MG63 (cell line): Measurements from ENCODE around the gene IQCM. TPM values are rescaled to one million over a fixed set of nuclear protein-coding genes. Genes with fewer than 3 reads are reported as not detected.
A peak's percentile ranks its signal among the peaks of the same experiment; 100 is the strongest.

Experiments
- DNase-seq: peaks from one replicate; pipeline ENCODE4 v3.0.0-alpha.2; 2020
- H3K27me3 ChIP-seq: fragments of 250-450 bp; sonication (Bioruptor Pico); 2 replicates; pipeline ENCODE4 v1.5.1; 2020; ENCODE audit warnings: mild to moderate bottlenecking, moderate library complexity
- H3K36me3 ChIP-seq: fragments of 250-450 bp; sonication (Bioruptor Pico); 2 replicates; pipeline ENCODE4 v1.5.1; 2020; ENCODE audit warnings: mild to moderate bottlenecking, moderate library complexity
- H3K4me3 ChIP-seq: fragments of 250-450 bp; sonication (Bioruptor Pico); 2 replicates; pipeline ENCODE4 v1.5.1; 2020; ENCODE audit warnings: mild to moderate bottlenecking, moderate library complexity
- H3K9me3 ChIP-seq: fragments of 250-450 bp; sonication (Bioruptor Pico); 2 replicates; pipeline ENCODE4 v1.5.1; 2020; ENCODE audit warnings: mild to moderate bottlenecking, moderate library complexity
- total RNA-seq: library from RNA; depleted of rRNA; stranded (reverse); fragments of >200 nt; shearing (Covaris generic); gene quantifications from 2 replicates; pipeline ENCODE4 v1.2.3, GENCODE V29; 2014; ENCODE audit warnings: low replicate concordance

Gene IQCM
- total RNA-seq, 1 experiment from 2014 or later, result not detected

DNA sequence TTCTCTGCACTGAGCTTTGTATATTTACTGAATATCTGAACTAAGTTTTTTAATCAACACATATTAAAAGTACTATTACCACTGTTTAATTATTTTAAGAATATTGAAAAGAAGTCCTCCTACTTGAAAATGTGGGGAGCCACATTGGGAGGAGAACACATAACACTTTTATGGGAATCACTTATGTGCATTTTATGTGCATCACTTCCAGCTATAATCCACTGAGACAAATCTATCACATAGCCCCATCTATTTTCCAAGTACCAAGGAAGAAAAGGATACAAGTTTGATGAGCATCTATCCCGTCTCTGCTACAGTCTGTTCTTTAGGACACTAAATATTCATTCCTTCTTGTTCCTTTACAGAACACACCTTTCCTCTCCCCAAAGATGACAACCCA lies 87.2 kb downstream of the IQCM start:
- Histone ChIP-seq H3K36me3 (no peaks in the 10 kb centered on the region), H3K9me3 (no peaks in the 10 kb centered on the region), H3K27me3 (no peaks in the 10 kb centered on the region), H3K4me3 (no peak overlapping the region)
- no peak for DNase-seq

DNA sequence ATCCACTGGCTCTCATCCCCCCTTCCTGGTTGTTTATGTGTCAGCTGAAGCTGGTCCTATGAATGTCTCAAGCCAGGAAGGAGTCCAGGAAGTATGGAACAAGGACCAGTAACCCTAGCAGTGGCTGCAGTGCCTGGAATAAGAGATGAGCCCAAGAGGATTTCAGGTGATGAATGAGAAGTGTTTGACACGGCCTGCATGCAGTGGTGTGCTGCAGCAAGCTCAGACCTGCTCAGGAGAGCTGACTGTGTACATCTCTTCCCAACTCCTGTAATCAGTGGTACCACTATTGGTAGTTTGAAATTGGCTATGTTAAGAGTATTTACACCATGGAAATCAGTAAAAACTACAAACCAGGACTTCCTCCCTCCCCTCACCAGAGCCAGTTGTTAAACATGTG lies 88.0 kb downstream of the IQCM start:
- DNase-seq, result no peak
- no peak overlapping the region for H3K4me3 ChIP-seq
- no peaks in the 10 kb centered on the region for H3K9me3 ChIP-seq
- H3K27me3 ChIP-seq, result no peaks in the 10 kb centered on the region
- H3K36me3 ChIP-seq, result no peaks in the 10 kb centered on the region

DNA sequence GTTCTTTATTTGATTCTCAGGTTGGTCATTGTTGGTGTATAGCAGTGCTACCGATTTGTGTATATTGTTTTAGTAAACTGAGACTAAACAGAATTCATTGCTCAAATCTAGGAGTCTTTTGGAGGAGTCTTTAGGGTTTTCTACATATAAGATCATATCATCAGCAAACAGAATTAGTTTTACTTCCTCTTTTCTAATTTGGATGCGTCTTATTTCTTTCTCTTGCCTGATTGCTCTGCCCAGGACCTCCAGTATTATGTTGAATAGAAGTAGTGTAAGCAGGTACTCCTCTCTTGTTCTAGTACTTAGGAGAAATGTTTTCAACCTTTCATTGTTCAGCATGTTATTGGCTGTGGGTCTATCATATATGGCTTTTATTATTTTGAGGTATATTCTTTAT lies 92.6 kb downstream of the IQCM start:
- no peak for DNase-seq
- H3K4me3 ChIP-seq, result no peak overlapping the region
- H3K27me3 ChIP-seq, result no peaks in the 10 kb centered on the region
- H3K36me3 ChIP-seq, result no peaks in the 10 kb centered on the region
- H3K9me3 ChIP-seq, result no peaks in the 10 kb centered on the region

DNA sequence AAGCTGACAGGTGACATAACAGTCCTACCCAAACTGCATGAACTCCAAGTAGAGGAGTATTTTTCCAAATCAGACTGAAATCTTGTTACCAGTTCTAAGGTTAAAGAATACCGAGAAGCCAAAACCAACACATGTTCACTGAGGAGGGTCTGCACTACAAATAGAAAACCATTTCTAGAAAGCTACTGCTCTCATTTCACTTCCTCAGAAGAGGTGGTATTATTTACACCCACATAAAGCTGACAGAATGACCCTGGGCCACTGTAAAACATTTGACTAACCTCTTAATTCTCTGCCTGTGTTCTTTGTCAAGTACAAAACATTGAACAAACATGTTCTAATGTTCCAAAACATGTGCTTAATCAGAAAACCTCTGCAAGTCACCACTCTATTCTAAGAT lies 95.8 kb downstream of the IQCM start:
- H3K4me3 ChIP-seq, result no peak overlapping the region
- H3K9me3 ChIP-seq, result no peaks in the 10 kb centered on the region; the same call in 1 of the 2 replicates
- H3K36me3 ChIP-seq, result no peaks in the 10 kb centered on the region
- DNase-seq, result no peak
- no peaks in the 10 kb centered on the region for H3K27me3 ChIP-seq

DNA sequence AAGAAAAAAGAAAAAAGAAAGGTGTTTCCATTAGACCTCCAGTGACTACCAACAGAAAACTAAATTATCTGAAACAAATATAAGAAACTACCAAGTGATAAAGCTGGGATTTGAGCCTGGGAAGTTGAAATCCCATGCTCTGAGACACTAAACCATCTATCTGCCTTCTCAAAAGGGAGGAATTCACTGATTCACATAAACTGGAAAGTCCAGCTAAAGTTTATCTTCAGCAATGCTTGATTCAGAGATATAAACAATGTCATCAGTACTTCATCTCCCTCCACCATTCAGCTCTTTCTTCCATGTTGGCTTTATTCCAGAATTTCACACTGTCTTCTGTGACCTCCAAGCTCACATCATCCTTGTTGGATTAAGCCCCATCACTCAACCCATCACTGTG lies 96.3 kb downstream of the IQCM start:
- Histone ChIP-seq H3K4me3 (no peak overlapping the region), H3K36me3 (no peaks in the 10 kb centered on the region), H3K27me3 (no peaks in the 10 kb centered on the region), H3K9me3 (no peaks in the 10 kb centered on the region; the same call in 1 of the 2 replicates)
- DNase-seq, result no peak

DNA sequence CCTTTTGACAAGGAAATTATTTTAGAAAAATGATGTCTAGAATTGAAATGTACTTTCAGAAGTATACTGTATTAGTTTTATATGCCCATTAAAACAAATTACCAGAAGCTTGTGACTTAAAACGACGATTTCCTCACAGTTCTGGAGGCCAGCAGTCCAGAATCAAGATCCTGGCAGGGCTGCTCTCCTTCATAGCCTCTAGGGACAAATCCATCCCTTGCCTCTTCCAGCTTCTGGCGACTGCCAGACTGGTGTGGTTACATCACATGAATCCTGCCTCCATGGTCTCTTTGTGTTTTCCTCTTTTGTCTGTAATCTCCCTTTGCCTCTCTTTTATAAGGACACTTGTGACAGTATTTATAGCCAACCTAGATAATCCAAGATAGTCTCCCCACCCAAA lies 97.1 kb downstream of the IQCM start:
- no peak for DNase-seq
- Histone ChIP-seq H3K36me3 (no peaks in the 10 kb centered on the region), H3K9me3 (no peaks in the 10 kb centered on the region; the same call in 1 of the 2 replicates), H3K27me3 (no peaks in the 10 kb centered on the region), H3K4me3 (no peak overlapping the region)

DNA sequence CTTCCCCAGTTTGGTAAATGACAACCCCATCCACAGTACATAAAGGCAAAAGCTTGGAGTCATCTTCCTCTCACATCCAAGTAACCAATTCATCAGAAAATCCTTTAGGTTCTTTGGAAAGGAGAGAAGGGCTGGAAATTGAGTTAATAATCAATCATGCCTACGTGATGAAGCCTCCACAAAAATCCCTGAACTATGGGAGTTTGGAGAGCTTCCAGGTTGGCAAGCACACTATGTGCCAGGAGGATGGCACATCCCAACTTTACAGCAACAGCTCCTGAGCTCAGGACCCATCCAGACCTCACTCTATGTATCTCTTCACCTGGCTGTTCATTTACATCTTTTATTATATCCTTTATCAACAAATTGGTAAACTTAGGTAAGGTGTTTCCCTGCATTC lies 98.9 kb downstream of the IQCM start:
- Histone ChIP-seq H3K9me3 (no peaks in the 10 kb centered on the region; the same call in 1 of the 2 replicates), H3K36me3 (no peaks in the 10 kb centered on the region), H3K27me3 (no peaks in the 10 kb centered on the region), H3K4me3 (no peak overlapping the region)
- no peak for DNase-seq

DNA sequence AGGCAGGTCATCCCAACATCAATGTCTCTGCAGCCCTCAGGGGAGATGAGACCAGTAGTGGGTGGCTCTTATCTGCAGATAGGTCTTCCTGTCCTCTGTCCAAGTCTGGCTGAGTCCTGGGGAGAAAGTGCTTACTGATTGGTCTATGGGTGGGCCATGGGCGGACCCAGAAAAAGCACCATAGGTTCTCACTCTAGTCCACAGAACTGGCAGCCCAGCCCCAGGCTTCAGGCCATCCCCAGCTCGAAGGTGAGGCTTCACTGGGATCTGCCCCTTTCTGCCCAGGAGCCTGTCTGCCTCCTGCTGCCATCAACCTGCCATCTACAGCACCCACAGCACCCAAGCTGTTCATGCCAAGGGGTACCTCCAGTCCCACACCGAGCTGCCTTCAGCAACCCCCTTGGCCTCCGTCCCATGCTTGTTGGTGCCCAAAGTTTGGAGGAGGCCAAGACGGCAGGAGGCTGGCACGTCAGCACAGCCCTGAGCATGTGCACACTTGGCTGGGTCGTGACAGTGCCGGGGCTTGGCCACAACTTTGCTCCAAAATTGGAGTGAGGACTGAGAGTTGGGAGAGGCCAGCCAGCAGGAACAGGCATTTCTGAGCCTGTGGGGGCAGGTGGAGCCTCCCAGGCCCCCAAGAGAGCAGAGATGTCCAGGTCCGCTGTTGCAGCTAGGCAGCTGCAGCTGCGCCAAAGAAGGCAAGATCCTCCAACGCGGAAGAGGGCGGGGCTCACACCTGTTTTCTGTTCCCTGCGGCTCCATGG lies 99.6 kb downstream of the IQCM start:
- no peaks in the 10 kb centered on the region for H3K36me3 ChIP-seq
- no peaks in the 10 kb centered on the region; the same call in 1 of the 2 replicates for H3K9me3 ChIP-seq
- no peaks in the 10 kb centered on the region for H3K27me3 ChIP-seq
- H3K4me3 ChIP-seq, result no peak overlapping the region
- no peak for DNase-seq

DNA sequence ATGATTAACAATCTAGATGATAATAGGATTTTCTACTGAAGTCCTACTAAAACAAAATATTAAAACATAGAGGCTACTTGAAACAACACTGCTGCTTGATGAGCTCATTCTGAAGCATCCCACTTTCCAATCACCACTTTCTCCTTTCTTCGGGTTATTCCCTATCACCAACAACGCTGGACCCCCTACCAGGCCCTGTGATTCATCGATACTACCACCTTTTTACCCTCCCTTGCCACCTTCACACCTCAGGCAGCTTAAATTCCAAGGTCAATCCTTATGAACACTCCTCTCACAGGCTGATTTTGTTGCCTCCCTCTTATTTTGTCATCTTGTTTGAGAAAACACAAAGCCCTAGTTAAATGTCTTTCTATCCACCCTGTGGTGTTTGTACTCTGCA lies 102.6 kb downstream of the IQCM start:
- no peaks in the 10 kb centered on the region for H3K36me3 ChIP-seq
- H3K4me3 ChIP-seq, result no peak overlapping the region
- no peaks in the 10 kb centered on the region; the same call in 1 of the 2 replicates for H3K9me3 ChIP-seq
- no peak for DNase-seq
- H3K27me3 ChIP-seq, result no peaks in the 10 kb centered on the region

DNA sequence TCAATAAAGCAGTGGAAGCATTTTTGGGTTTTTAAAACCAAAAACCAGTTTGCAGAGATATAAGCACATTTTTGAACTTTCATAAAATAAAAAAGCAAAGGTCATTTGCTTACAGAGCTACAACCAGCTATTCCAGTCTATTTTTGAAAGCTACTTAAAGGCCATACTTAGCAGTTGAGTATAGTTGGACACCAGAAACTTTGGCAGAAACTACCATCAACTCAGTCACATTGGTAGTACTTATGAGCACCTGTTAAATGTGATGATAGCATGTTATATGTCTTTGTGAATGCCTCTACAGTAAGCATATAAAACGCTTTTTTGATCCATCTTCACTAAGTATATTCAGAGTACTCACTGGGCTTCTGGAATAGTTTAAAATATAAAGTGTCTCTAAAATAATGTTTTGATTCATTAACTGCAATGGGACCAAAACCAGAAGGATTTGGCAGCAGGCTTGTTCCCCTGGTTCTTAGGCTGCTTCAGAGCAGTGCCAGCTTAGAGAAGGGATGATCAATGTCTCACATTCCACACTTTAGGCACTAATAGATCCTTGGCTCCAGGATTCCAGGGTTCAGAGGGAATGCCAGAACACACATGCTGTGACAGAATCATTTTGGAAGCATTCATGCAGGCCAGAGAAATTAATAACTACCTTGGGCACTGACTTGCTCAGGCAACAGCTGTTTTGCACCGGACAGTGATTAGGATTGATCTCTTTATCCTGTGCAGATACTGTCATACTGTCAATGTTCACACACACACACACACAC lies 103.9 kb downstream of the IQCM start:
- no peaks in the 10 kb centered on the region for H3K36me3 ChIP-seq
- H3K27me3 ChIP-seq, result no peaks in the 10 kb centered on the region
- DNase-seq, result peak; percentile 43
- H3K4me3 ChIP-seq, result no peak overlapping the region
- no peaks in the 10 kb centered on the region; the same call in 1 of the 2 replicates for H3K9me3 ChIP-seq

DNA sequence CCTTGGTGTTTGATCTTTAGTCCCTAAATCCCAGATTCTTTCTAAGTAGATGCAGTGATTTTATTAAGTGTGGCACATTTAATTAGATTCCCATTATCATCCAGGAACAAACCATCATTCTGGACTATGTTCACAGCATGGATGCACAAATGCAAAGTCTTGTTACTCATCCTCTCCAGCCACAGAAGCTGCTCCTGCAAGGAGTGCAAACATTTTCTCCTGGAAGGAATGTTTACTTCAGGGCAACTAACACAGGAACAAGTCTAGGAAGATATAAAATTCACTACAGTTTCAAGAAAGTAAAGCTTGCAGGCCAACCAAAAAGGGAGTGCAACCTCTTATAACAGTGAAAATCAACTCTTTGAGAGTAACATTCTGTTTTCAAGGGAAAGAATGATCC lies 106.0 kb downstream of the IQCM start:
- H3K27me3 ChIP-seq, result no peaks in the 10 kb centered on the region
- H3K4me3 ChIP-seq, result no peak overlapping the region
- no peaks in the 10 kb centered on the region for H3K9me3 ChIP-seq
- H3K36me3 ChIP-seq, result no peaks in the 10 kb centered on the region
- no peak for DNase-seq

DNA sequence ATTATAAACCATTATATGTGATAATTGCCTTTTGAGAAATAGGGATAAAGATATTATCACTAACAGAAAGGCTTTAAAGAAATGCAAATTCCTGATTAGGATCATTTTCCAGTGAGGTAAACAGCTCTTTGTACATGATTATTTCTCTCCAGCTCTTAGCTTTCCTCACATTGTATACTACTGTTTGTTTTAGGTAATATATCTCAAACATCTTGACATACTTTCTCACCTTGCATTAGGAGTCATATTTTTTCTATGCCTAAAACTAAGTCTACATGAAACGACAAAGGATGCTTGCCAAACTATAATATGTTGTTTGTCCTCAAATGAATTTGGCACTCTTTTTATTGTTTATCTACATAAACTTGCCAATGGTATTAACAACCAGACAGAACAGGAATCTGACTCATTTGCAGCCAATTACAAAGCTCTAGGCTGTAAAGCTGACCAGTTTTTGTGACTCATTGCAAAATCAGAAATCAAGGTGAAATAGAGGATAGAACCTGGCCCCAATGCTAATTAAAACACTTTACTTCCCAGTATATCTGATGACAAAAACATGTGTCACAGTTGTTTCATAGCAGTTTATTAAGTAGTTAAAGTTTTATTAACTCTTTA lies 107.0 kb downstream of the IQCM start:
- no peak overlapping the region for H3K4me3 ChIP-seq
- H3K36me3 ChIP-seq, result no peaks in the 10 kb centered on the region
- H3K9me3 ChIP-seq, result no peaks in the 10 kb centered on the region
- DNase-seq, result no peak
- H3K27me3 ChIP-seq, result no peaks in the 10 kb centered on the region

DNA sequence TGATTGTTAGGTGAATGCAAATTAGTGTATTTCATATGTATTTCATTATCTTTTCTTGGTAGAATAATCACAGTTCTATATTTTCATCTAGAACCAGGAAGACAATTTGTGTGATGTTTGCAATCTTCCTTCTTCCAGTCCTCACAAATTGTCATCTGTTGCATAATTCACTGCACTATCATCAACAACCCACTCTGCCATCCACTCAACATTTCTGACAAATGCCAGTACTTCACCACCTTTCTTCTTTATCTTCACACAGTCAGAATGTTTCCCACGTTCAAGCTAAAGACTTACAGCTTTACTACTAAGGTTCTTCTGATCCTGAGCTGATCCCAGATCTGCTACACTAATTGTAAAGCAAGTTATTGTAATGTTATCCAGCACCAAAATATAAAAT lies 107.8 kb downstream of the IQCM start:
- DNase-seq, result no peak
- no peaks in the 10 kb centered on the region for H3K9me3 ChIP-seq
- no peak overlapping the region for H3K4me3 ChIP-seq
- H3K36me3 ChIP-seq, result no peaks in the 10 kb centered on the region
- no peaks in the 10 kb centered on the region for H3K27me3 ChIP-seq

DNA sequence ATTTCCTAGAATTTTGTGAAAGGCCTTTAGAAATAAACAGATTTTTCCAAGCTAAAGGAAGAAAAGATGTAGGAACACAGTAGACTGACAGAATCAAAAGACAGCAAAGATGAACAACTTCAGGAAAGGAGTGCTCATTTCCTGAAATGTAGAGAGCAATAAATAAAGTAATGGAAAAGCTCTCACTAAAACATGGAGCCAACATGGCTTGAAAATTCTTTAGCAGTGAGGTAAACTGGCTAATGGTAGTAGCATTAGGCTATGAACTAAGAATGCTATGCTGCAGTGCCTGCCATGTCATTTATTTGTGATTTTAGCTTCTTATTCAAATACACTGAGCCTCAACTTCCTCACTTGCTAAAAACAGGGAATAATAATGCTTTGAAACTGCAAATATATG lies 108.7 kb downstream of the IQCM start:
- no peaks in the 10 kb centered on the region for H3K27me3 ChIP-seq
- no peak overlapping the region for H3K4me3 ChIP-seq
- no peak for DNase-seq
- H3K9me3 ChIP-seq, result no peaks in the 10 kb centered on the region
- H3K36me3 ChIP-seq, result no peaks in the 10 kb centered on the region

DNA sequence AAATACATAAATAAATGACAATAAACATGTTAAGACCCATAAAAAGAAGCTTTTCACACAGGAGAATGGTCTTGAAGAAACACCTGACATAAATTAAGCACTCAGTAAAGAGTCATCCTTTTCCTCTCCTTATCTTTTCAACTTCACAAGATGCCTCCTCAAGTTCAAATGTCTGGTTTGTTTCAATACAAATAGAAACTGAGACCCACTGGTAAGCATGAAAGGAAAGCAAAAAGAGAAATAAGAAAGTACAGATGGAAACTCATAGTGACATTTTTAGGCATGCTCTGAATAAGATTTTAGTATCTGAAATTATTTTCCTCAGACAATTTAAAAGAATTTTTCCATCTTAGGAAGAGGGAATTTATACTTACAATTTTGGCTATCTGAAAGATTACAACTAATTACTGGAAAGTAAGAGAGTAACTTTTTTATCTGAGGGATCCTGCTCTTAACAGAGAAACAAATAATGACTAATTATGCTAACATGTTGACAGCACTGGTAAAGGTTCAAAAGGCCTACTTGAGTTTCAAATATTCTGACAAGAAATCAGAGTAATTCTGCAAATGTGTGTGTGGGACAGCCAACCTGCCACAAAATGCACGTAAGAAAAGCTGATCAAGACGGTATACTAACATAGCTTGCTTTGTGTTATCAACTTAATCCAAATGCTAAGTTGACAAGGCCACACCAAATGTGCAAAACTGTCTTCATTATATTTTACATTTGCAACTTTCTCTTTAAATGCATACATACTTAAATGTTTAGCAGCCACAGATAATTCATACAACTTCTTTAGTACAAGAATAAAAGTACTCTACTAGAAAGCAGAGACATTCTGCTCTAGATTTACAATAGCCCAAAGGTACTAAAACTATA lies 113.0 kb downstream of the IQCM start:
- no peaks in the 10 kb centered on the region for H3K36me3 ChIP-seq
- no peak for DNase-seq
- no peaks in the 10 kb centered on the region for H3K9me3 ChIP-seq
- no peak overlapping the region for H3K4me3 ChIP-seq
- no peaks in the 10 kb centered on the region for H3K27me3 ChIP-seq

DNA sequence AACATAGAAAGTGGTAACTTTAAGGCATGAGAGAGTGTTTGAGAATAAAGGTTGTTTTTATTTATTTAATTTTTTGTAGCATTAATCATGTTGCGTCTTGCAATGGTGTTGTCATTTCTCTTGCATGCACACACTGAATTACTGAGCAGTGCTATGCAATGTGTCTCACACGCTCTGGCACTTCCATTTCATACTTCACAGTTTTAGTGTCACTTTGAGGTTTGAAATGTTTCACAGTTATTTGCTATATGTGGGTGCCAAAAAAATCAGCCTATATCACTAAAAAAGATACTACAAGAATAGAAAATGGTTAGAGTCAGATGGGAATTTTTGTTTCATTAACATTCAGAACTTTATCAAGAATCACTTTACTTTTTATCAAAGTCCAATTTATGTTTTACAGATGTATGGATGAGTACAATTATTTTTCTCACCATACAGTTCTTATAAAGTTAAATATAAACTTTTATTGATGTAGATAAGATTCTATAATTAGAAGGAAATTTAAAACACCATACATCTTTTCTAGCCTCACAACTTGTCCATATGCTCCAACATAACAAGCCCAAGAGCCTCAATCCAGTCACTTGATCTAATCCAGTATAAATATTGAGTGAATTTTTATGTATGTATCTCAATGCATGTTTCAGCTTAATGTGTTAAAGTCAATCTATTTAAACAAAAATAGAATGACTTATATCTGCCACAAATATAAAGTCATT lies 114.0 kb downstream of the IQCM start:
- no peak for DNase-seq
- Histone ChIP-seq H3K36me3 (no peaks in the 10 kb centered on the region), H3K27me3 (no peaks in the 10 kb centered on the region), H3K4me3 (no peak overlapping the region), H3K9me3 (no peaks in the 10 kb centered on the region)
